Activated B cell treated with CpG ODN at 0.5 μM for 24 hours (primary cell): ENCODE results near the gene USP4. TPM values are rescaled to one million over a fixed set of nuclear protein-coding genes. Genes with fewer than 3 reads are reported as not detected.

Experiments
- ATAC-seq: fragments of 200-7000 bp; cut with Tn5 transposase; one replicate; pipeline ENCODE4 v1.10.0; 2021; ENCODE audit warnings: low read depth, mild to moderate bottlenecking, moderate library complexity
- CTCF ChIA-PET: fragments of 350-600 bp; sonication (Branson Sonifier 250); formaldehyde crosslinking; loops from one replicate; lab custom pipeline; 2021; ENCODE audit warnings: antibody characterized with exemption; lab: Charles Lee
- POLR2A ChIA-PET: fragments of 350-600 bp; sonication (Branson Sonifier 250); formaldehyde crosslinking; loops from one replicate; lab custom pipeline; 2021; ENCODE audit warnings: antibody characterized with exemption; lab: Charles Lee
- DNase-seq: peaks from one replicate; pipeline ENCODE4 v3.0.0; 2022
- H3K27ac Mint-ChIP-seq: one replicate; pipeline ENCODE4 v1.8.0; 2020; ENCODE audit warnings: mixed read lengths
- H3K27me3 Mint-ChIP-seq: one replicate; pipeline ENCODE4 v1.8.0; 2021; ENCODE audit warnings: mixed read lengths
- H3K36me3 Mint-ChIP-seq: one replicate; pipeline ENCODE4 v1.8.0; 2021; ENCODE audit warnings: low read depth, mixed read lengths
- H3K4me1 Mint-ChIP-seq: one replicate; pipeline ENCODE4 v1.8.0; 2021; ENCODE audit warnings: mixed read lengths
- H3K4me3 Mint-ChIP-seq: one replicate; pipeline ENCODE4 v1.8.0; 2020; ENCODE audit warnings: mild to moderate bottlenecking, mixed read lengths
- H3K9me3 Mint-ChIP-seq: one replicate; pipeline ENCODE4 v1.8.0; 2020; ENCODE audit warnings: mixed read lengths
- CTCF ChIP-seq: fragments of 200-600 bp; IDR thresholded peaks from one replicate; pipeline ENCODE4 v1.8.0; 2022; ENCODE audit warnings: antibody characterized with exemption, mild to moderate bottlenecking
- intact Hi-C: fragments of 100-400 bp; cut with micrococcal nuclease; formaldehyde crosslinking; loops from one replicate; pipeline ENCODE4 v1.15.1; 2024
- total RNA-seq: library from RNA; stranded (reverse); gene quantifications from 2 replicates; pipeline ENCODE4 v1.2.3, GENCODE V29; 2022

USP4 gene
- total RNA-seq, 1 donor from 2014 or later, result 115 TPM

- POLR2A ChIA-PET, result interaction anchor here (0.7 kb wide), 1 partner anchor 568 kb away, joined by 4 read pairs; the partner anchor contains the start of gene RBM6
- peaks cover 20% of the 10 kb centered on the region for H3K4me1 Mint-ChIP-seq
- ATAC-seq (no peak), DNase-seq (no peak)
- intact Hi-C loops, result no loop called here
- no peaks in the 10 kb centered on the region for H3K9me3 Mint-ChIP-seq
- no peak for TF ChIP-seq CTCF
- H3K27me3 Mint-ChIP-seq, result no peaks in the 10 kb centered on the region
- H3K36me3 Mint-ChIP-seq, result peaks cover 65% of the 10 kb centered on the region
- no peak overlapping the region for H3K27ac Mint-ChIP-seq
- CTCF ChIA-PET, result no interaction called here
- H3K4me3 Mint-ChIP-seq, result no peak overlapping the region
These were observed 32.1 kb upstream of the USP4 start for GRCh38 chr3:49371946-49372345.

GRCh38 chr3:49370585-49371290 lies 30.9 kb upstream of the USP4 start:
- H3K27me3 Mint-ChIP-seq, result no peaks in the 10 kb centered on the region
- peaks cover 14% of the 10 kb centered on the region for H3K4me1 Mint-ChIP-seq
- no peak for ATAC-seq
- intact Hi-C loops, result no loop called here
- no peaks in the 10 kb centered on the region for H3K9me3 Mint-ChIP-seq
- ChIA-PET POLR2A (interaction anchor here (3.2 kb wide), 1 partner anchor 31 kb away, joined by 10 read pairs; the partner anchor contains the start of gene USP4), CTCF (interaction anchor here (1.4 kb wide), 1 partner anchor 78 kb away, joined by 4 read pairs; no protein-coding TSS in a partner anchor)
- TF ChIP-seq CTCF, result no peak
- no peak overlapping the region for H3K4me3 Mint-ChIP-seq
- DNase-seq, result no peak
- peaks cover 77% of the 10 kb centered on the region for H3K36me3 Mint-ChIP-seq
- peak overlapping the region; percentile 2 for H3K27ac Mint-ChIP-seq

- no peak for TF ChIP-seq CTCF
- no peak for ATAC-seq
- Mint-ChIP-seq H3K27ac (peak overlapping the region; percentile 37), H3K9me3 (no peaks in the 10 kb centered on the region), H3K4me1 (peaks cover 11% of the 10 kb centered on the region), H3K4me3 (no peak overlapping the region), H3K36me3 (peaks cover 72% of the 10 kb centered on the region), H3K27me3 (no peaks in the 10 kb centered on the region)
- ChIA-PET CTCF (interaction anchor here (0.6 kb wide), 1 partner anchor 23 kb away, joined by 3 read pairs; the partner anchor contains the start of gene USP4), POLR2A (interaction anchor here (1.8 kb wide), 1 partner anchor 17 kb away, joined by 6 read pairs; no protein-coding TSS in a partner anchor)
- intact Hi-C loops, result no loop called here
- no peak for DNase-seq
These were observed 22.7 kb upstream of the USP4 start for GRCh38 chr3:49362561-49362960.

GRCh38 chr3:49359623-49360022 lies 19.8 kb upstream of the USP4 start:
- ATAC-seq, result no peak
- no peaks in the 10 kb centered on the region for H3K27me3 Mint-ChIP-seq
- ChIA-PET CTCF (interaction anchor here (0.9 to 1.5 kb wide), 2 partner anchors 10 to 19 kb away, joined by 3 to 11 read pairs; partner anchors contain the start of gene USP4), POLR2A (interaction anchor here (1.3 to 7.0 kb wide), 3 partner anchors 16 to 52 kb away, joined by 11 to 106 read pairs (median 54); partner anchors contain the start of genes RHOA, TCTA and USP4)
- H3K36me3 Mint-ChIP-seq, result peaks cover 61% of the 10 kb centered on the region
- H3K4me3 Mint-ChIP-seq, result peak overlapping the region; percentile 38
- peaks cover 31% of the 10 kb centered on the region for H3K4me1 Mint-ChIP-seq
- DNase-seq, result no peak
- intact Hi-C loops, result no loop called here
- H3K9me3 Mint-ChIP-seq, result no peaks in the 10 kb centered on the region
- H3K27ac Mint-ChIP-seq, result peak overlapping the region; percentile 53
- TF ChIP-seq CTCF, result no peak

- Mint-ChIP-seq H3K9me3 (no peaks in the 10 kb centered on the region), H3K27me3 (no peaks in the 10 kb centered on the region), H3K4me1 (peaks cover 35% of the 10 kb centered on the region), H3K36me3 (peaks cover 60% of the 10 kb centered on the region), H3K4me3 (peak overlapping the region; percentile 89), H3K27ac (peak overlapping the region; percentile 85)
- CTCF ChIA-PET, result interaction anchor here (0.9 to 1.5 kb wide), 2 partner anchors 11 to 19 kb away, joined by 3 to 11 read pairs; partner anchors contain the start of gene USP4
- no peak for ATAC-seq
- TF ChIP-seq CTCF, result no peak
- intact Hi-C loops, result no loop called here
- no peak for DNase-seq
- POLR2A ChIA-PET, result interaction anchor here (0.6 to 7.0 kb wide), 6 partner anchors 15 to 455 kb away, joined by 4 to 106 read pairs (median 14); partner anchors contain the start of genes NICN1, RHOA, TCTA and USP4
These were observed 19.0 kb upstream of the USP4 start for GRCh38 chr3:49358884-49359225.
